ENCODE measurements around the gene ZNF70. TPM values are rescaled to one million over a fixed set of nuclear protein-coding genes. Genes with fewer than 3 reads are reported as not detected.

Gene ZNF70
- total and polyA plus RNA-seq, 2 of the 13 experiments (the other 11 are each of a cell fraction or from before 2014, with no cell fraction given) = 0.62 to 3.6 TPM

- no peak for TF ChIP-seq ZBTB14 (CRISPR knock-in tag; IDR thresholded peaks at IDR 0.05)
- no peak for TF ChIP-seq NR0B2 (CRISPR knock-in tag; IDR thresholded peaks at IDR 0.05)
- TF ChIP-seq ZSCAN30 (CRISPR knock-in tag; IDR thresholded peaks at IDR 0.05) = no peak
- TF ChIP-seq, protein P1, sequence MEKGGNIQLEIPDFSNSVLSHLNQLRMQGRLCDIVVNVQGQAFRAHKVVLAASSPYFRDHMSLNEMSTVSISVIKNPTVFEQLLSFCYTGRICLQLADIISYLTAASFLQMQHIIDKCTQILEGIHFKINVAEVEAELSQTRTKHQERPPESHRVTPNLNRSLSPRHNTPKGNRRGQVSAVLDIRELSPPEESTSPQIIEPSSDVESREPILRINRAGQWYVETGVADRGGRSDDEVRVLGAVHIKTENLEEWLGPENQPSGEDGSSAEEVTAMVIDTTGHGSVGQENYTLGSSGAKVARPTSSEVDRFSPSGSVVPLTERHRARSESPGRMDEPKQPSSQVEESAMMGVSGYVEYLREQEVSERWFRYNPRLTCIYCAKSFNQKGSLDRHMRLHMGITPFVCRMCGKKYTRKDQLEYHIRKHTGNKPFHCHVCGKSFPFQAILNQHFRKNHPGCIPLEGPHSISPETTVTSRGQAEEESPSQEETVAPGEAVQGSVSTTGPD (CRISPR knock-in tag; IDR thresholded peaks at IDR 0.05) = no peak
- no peak for TF ChIP-seq XBP1 (CRISPR knock-in tag; IDR thresholded peaks at IDR 0.05)
- TF ChIP-seq ZFP41 (CRISPR knock-in tag; IDR thresholded peaks at IDR 0.05; ENCODE audit: borderline replicate concordance) = no peak
- no peak for TF ChIP-seq ZSCAN20 (CRISPR knock-in tag; IDR thresholded peaks at IDR 0.05; ENCODE audit: borderline replicate concordance)
- no peak for TF ChIP-seq RBM22 (optimal IDR thresholded peaks at IDR 0.05; ENCODE audit: low read length)
- TF ChIP-seq, protein P2, sequence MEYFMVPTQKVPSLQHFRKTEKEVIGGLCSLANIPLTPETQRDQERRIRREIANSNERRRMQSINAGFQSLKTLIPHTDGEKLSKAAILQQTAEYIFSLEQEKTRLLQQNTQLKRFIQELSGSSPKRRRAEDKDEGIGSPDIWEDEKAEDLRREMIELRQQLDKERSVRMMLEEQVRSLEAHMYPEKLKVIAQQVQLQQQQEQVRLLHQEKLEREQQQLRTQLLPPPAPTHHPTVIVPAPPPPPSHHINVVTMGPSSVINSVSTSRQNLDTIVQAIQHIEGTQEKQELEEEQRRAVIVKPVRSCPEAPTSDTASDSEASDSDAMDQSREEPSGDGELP (IDR thresholded peaks at IDR 0.05; ENCODE audit: borderline replicate concordance, low read depth) = peak; percentile 61; the same call in 1 of the 2 replicates
- no peak for TF ChIP-seq ZNF180 (CRISPR knock-in tag; IDR thresholded peaks at IDR 0.05; ENCODE audit: borderline replicate concordance, low read depth)
These were observed 24.1 kb upstream of the ZNF70 start (continued) for GRCh38 chr22:23774922-23775436.
